OCI-LY3 (cell line): ENCODE data around the gene MZB1.

Experiments used
- EZH2phosphoT487 ChIP-seq: fragments of 200-600 bp; shearing (Covaris generic); IDR thresholded peaks from 2 replicates; pipeline ENCODE4 v1.6.1; 2018; ENCODE audit warnings: antibody characterized with exemption, mixed run types, low read depth
- TF ChIP-seq, protein P1 (sequence below): fragments of 200-600, 300-600 bp; sonication (generic); IDR thresholded peaks from 2 replicates; pipeline ENCODE4 v1.5.1; 2014; ENCODE audit warnings: antibody characterized with exemption, low read length, low read depth

DNA sequence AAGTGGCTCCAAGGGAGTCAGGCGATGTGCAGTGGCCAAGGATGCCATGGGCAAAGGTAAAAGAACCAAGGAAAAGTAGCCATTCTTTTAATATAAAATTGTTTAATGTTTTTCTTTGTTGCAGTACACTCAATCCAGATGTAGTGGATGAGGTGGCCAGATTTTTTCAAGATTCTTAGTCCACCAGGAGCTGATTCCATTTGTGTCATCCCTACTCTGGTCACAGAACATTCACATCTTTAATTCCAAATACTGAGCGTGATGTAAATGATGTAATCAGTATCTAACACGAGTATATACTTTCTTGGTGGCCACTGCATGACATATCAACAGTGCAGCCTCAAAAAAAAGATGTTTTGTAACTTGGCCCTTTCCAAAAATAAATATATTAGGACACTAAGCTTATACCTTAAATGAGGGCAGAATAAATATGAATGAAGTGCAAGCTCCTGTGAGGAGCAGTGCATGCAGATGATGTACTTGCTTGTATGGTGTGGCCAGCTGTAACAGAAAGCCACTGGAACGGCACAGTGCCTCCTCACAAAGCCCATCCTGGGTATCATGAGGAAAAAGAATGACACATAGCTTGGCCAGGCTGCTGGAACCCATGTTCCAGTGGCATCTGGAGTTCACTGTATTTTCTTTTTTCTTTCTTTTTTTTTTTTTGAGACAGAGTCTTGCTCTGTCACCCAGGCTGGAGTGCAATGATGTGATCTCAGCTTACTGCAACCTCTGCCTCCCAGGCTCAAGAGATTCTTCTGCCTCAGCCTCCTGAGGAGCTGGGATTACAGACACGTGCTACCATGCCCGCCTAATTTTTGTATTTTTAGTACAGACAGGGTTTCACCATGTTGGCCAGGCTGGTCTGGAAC is 20.6 kb upstream of the MZB1 start:
- TF ChIP-seq, protein P1, sequence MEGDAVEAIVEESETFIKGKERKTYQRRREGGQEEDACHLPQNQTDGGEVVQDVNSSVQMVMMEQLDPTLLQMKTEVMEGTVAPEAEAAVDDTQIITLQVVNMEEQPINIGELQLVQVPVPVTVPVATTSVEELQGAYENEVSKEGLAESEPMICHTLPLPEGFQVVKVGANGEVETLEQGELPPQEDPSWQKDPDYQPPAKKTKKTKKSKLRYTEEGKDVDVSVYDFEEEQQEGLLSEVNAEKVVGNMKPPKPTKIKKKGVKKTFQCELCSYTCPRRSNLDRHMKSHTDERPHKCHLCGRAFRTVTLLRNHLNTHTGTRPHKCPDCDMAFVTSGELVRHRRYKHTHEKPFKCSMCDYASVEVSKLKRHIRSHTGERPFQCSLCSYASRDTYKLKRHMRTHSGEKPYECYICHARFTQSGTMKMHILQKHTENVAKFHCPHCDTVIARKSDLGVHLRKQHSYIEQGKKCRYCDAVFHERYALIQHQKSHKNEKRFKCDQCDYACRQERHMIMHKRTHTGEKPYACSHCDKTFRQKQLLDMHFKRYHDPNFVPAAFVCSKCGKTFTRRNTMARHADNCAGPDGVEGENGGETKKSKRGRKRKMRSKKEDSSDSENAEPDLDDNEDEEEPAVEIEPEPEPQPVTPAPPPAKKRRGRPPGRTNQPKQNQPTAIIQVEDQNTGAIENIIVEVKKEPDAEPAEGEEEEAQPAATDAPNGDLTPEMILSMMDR: no peak
- TF ChIP-seq EZH2phosphoT487: no peak
